Right lobe of liver (tissue), 4 donors: ENCODE data around the gene IL19.

ENCODE experiments used
- CTCF ChIP-seq, 4 donors: fragments of 200-600 bp in 3 of 4; fragments of 450-650 bp in 1 of 4; IDR thresholded peaks; one replicate each; pipeline versions ENCODE4 v1.5.1 to v1.8.0; 2016 to 2022; ENCODE audit warnings: antibody characterized with exemption in 4 of 4, mild to moderate bottlenecking in 2 of 4
- POLR2A ChIP-seq: fragments of 450-650 bp; IDR thresholded peaks from one replicate; pipeline ENCODE4 v1.6.1; 2017; ENCODE audit warnings: antibody characterized with exemption, mild to moderate bottlenecking
- donor health status: DM: no; HTN: no; CAD: no.
- donor health status: DM: no; HTN: no; CAD: no.
- donor health status: DM: no; HTN: yes; CAD: no.

- TF ChIP-seq CTCF (IDR thresholded peaks at IDR 0.05) (no peak), POLR2A (no peak)
These were observed 88.5 kb downstream of the IL19 start for GRCh38 chr1:206859082-206859521.
